GM12878 (cell line): ENCODE data around the gene DNAJB2. TPM values are rescaled to one million over a fixed set of nuclear protein-coding genes. Genes with fewer than 3 reads are reported as not detected.

ENCODE experiments used
- ATAC-seq: fragments of 200-7000 bp; cut with Tn5 transposase; 3 replicates; pipeline ENCODE4 v1.9.1; 2020; ENCODE audit warnings: mild to moderate bottlenecking, moderate library complexity
- BruUV-seq: library from RNA; stranded (reverse); fragments of 400-500 nt; replicated peaks from 2 replicates; lab custom pipeline; 2021; lab: Mats Ljungman, UMichigan
- CTCF ChIA-PET: fragments of 300-600 bp; sonication (Branson Sonifier 250); formaldehyde crosslinking; extraction: SDS; loops from one replicate; lab custom pipeline; 2021; ENCODE audit warnings: inconsistent platforms; lab: Yijun Ruan, JAX
- POLR2A ChIA-PET: fragments of 350-600 bp; formaldehyde crosslinking; extraction: SDS; loops from one replicate; lab custom pipeline; 2021; ENCODE audit warnings: inconsistent platforms; lab: Charles Lee
- RAD21 ChIA-PET: fragments of 300-600 bp; sonication (Branson Sonifier 250); formaldehyde crosslinking; loops from one replicate; lab custom pipeline; 2023; ENCODE audit warnings: antibody characterized with exemption; ENCODE audit not compliant: unreplicated experiment; lab: Charles Lee
- SMC1A ChIA-PET: fragments of 300-600 bp; sonication (Branson Sonifier 250); formaldehyde crosslinking; loops from one replicate; lab custom pipeline; 2023; ENCODE audit not compliant: unreplicated experiment, uncharacterized antibody; lab: Charles Lee
- DNase-seq: peaks from one replicate; pipeline ENCODE4 v3.0.0-alpha.2; 2011; ENCODE audit warnings: low read depth, low spot score
- FAIRE-seq: peaks from 3 replicates; lab custom pipeline; 2011; peaks lifted over from hg19 to GRCh38; lab: Jason Lieb, UNC
- H2AFZ ChIP-seq: 2 replicates; pipeline ENCODE4 v1.6.0; 2011; ENCODE audit warnings: low read depth, low read length, control low read depth; ENCODE audit not compliant: control insufficient read depth
- H3K27ac ChIP-seq: 2 replicates; pipeline ENCODE4 v1.5.1; 2011; ENCODE audit warnings: control low read depth; ENCODE audit not compliant: control insufficient read depth, insufficient read depth
- H3K27me3 ChIP-seq, 2 experiments: replicated peaks in 1 of 2; 2 replicates each; pipeline versions ENCODE4 v1.6.0 to v1.6.1; 2011; ENCODE audit warnings: low read length in 1 of 2; ENCODE audit not compliant: control insufficient read depth in 2 of 2, insufficient read depth in 2 of 2
- H3K36me3 ChIP-seq, 2 experiments: 2 replicates each; pipeline ENCODE4 v1.5.1; 2011; ENCODE audit warnings: low read length in 1 of 2; ENCODE audit not compliant: control insufficient read depth in 2 of 2, insufficient read depth in 2 of 2
- H3K4me1 ChIP-seq: 2 replicates; pipeline ENCODE4 v1.6.1; 2011; ENCODE audit warnings: mild to moderate bottlenecking, low read length, moderate library complexity, mixed read lengths; ENCODE audit not compliant: control insufficient read depth, insufficient read depth
- H3K4me2 ChIP-seq: 2 replicates; pipeline ENCODE4 v1.6.0; 2011; ENCODE audit warnings: control low read depth; ENCODE audit not compliant: control insufficient read depth, insufficient read depth
- H3K4me3 ChIP-seq: fragments of 200-600 bp; sonication (generic); 2 replicates; pipeline ENCODE4 v1.5.1; 2016
- H3K79me2 ChIP-seq: 2 replicates; pipeline ENCODE4 v1.6.0; 2011; ENCODE audit warnings: low read length; ENCODE audit not compliant: control insufficient read depth, insufficient read depth
- H3K9ac ChIP-seq: 2 replicates; pipeline ENCODE4 v1.8.0; 2011; ENCODE audit warnings: low read length, control low read depth, mixed read lengths; ENCODE audit not compliant: control insufficient read depth, insufficient read depth
- H3K9me3 ChIP-seq: replicated peaks from 3 replicates; pipeline ENCODE4 v1.5.1; 2011; ENCODE audit warnings: mild to moderate bottlenecking, low read length; ENCODE audit not compliant: control insufficient read depth, insufficient read depth
- H4K20me1 ChIP-seq: 2 replicates; pipeline ENCODE4 v1.6.0; 2011; ENCODE audit not compliant: control insufficient read depth, insufficient read depth
- CBX3 ChIP-seq: fragments of 200-600 bp; sonication (generic); IDR thresholded peaks from 2 replicates; pipeline ENCODE4 v1.6.1; 2016; ENCODE audit warnings: low read depth, borderline replicate concordance
- CEBPB ChIP-seq, 2 experiments: fragments of 150-350 bp in 1 of 2; IDR thresholded peaks; 2 replicates each; pipeline ENCODE4 v1.6.1; 2012 to 2014; ENCODE audit warnings: low read depth in 2 of 2, low read length in 2 of 2, borderline replicate concordance in 1 of 2, inconsistent platforms in 1 of 2
- CHD4 ChIP-seq: fragments of 200-600 bp; sonication (generic); IDR thresholded peaks from 2 replicates; pipeline ENCODE4 v1.6.1; 2016; ENCODE audit warnings: mild to moderate bottlenecking
- CREB1 ChIP-seq: IDR thresholded peaks from 2 replicates; pipeline ENCODE4 v1.6.1; 2012; ENCODE audit warnings: low read depth, mild to moderate bottlenecking, inconsistent platforms
- EGR1 ChIP-seq, 2 experiments: IDR thresholded peaks; 1 replicate in 1 of 2; 2 replicates in 1 of 2; pipeline ENCODE4 v1.6.1; 2011 to 2012; ENCODE audit warnings: low read depth in 2 of 2, low read length in 2 of 2, borderline replicate concordance in 1 of 2, mild to moderate bottlenecking in 1 of 2, moderate library complexity in 1 of 2
- HDAC6 ChIP-seq: fragments of 200-600 bp; sonication (generic); IDR thresholded peaks from one replicate; pipeline ENCODE4 v1.8.0; 2017; ENCODE audit warnings: antibody characterized with exemption; ENCODE audit not compliant: unreplicated experiment
- IKZF2 ChIP-seq, 2 experiments: fragments of 450-650 bp; IDR thresholded peaks; 2 replicates each; pipeline ENCODE4 v1.6.1; 2017; ENCODE audit warnings: mild to moderate bottlenecking in 2 of 2, moderate library complexity in 2 of 2
- JUND ChIP-seq: IDR thresholded peaks from 2 replicates; pipeline ENCODE4 v1.6.1; 2012; ENCODE audit warnings: low read depth, mild to moderate bottlenecking, low read length, improper control_type of control experiment, moderate library complexity
- MEF2A ChIP-seq: IDR thresholded peaks from 2 replicates; pipeline ENCODE4 v1.6.1; 2011; ENCODE audit warnings: low read depth, mild to moderate bottlenecking, low read length, moderate library complexity; ENCODE audit not compliant: insufficient read depth
- MTA2 ChIP-seq: fragments of 450-650 bp; IDR thresholded peaks from 2 replicates; pipeline ENCODE4 v1.6.1; 2016; ENCODE audit warnings: low read depth, mild to moderate bottlenecking, moderate library complexity
- NFIC ChIP-seq: IDR thresholded peaks from 2 replicates; pipeline ENCODE4 v1.6.1; 2012; ENCODE audit warnings: low read depth, mild to moderate bottlenecking, inconsistent platforms, low read length, moderate library complexity
- NFYB ChIP-seq: IDR thresholded peaks from 2 replicates; pipeline ENCODE4 v1.6.1; 2011; ENCODE audit warnings: low read depth, mild to moderate bottlenecking, low read length, improper control_type of control experiment, moderate library complexity; ENCODE audit not compliant: insufficient read depth
- SREBF1 ChIP-seq: IDR thresholded peaks from 2 replicates; pipeline ENCODE4 v1.6.1; 2012; ENCODE audit warnings: mild to moderate bottlenecking, low read length
- WRNIP1 ChIP-seq: IDR thresholded peaks from 2 replicates; pipeline ENCODE4 v1.6.1; 2011; ENCODE audit warnings: low read depth, low read length, improper control_type of control experiment, borderline replicate concordance
- WGBS: methylation state at CpG from one replicate; pipeline ENCODE4 v1.1.6; 2016; ENCODE audit warnings: low lambda C conversion rate; ENCODE audit not compliant: insufficient replicate concordance, insufficient coverage; ENCODE audit errors: missing lambda C conversion rate; 5-methylcytosine and 5-hydroxymethylcytosine counted together
- in situ Hi-C: fragments of 300-500 bp; cut with MboI; formaldehyde crosslinking; loops from 9 replicates; pipeline ENCODE4 v1.14.3; 2018; ENCODE audit warnings: mixed read lengths
- intact Hi-C: fragments of 100-400 bp; cut with micrococcal nuclease; formaldehyde crosslinking; loops from one replicate; pipeline ENCODE4 v1.14.2; 2022; ENCODE audit not compliant: unreplicated experiment
- polyA plus RNA-seq, 11 experiments: library from polyadenylated mRNA; depleted of rRNA in 4 of 11; unstranded in 6 of 11; stranded (reverse) in 5 of 11; fragments of >200 nt; fragmentation: Nextera tagmentation in 4 of 11; fragmentation: Illumina TruSeq in 1 of 11; extraction: Ambion mirVana in 4 of 11; extraction: Trizol in 1 of 11; gene quantifications; 1 replicate in 1 of 11; 2 replicates in 10 of 11; pipeline versions ENCODE4 v1.2.1 to v1.2.3, GENCODE V29; 2011 to 2016; ENCODE audit warnings: inconsistent platforms in 2 of 11, missing spikeins in 2 of 11, low read depth in 1 of 11
- total RNA-seq, 4 experiments: library from RNA; depleted of rRNA in 3 of 4; stranded (reverse); fragments of >200 nt in 3 of 4; fragmentation: Illumina TruSeq in 1 of 4; extraction: Trizol in 1 of 4; gene quantifications; 2 replicates each; pipeline versions ENCODE4 v1.2.1 to v1.2.3, GENCODE V29; 2013 to 2021
- TF ChIP-seq, protein P1 (sequence below): fragments of 450-650 bp; IDR thresholded peaks from 2 replicates; pipeline ENCODE4 v1.6.1; 2016; ENCODE audit warnings: mild to moderate bottlenecking, moderate library complexity, borderline replicate concordance
- TF ChIP-seq, protein P2 (sequence below): fragments of 450-650 bp; formaldehyde crosslinking; IDR thresholded peaks from 2 replicates; pipeline ENCODE4 v1.4.0; 2022; ENCODE audit warnings: mild to moderate bottlenecking, moderate library complexity

The DNAJB2 gene
- total and polyA plus RNA-seq, 10 of the 15 experiments (the other 5 are each of a cell fraction or from before 2014, with no cell fraction given): 0.26 to 36.5 (median 12.5) TPM

DNA sequence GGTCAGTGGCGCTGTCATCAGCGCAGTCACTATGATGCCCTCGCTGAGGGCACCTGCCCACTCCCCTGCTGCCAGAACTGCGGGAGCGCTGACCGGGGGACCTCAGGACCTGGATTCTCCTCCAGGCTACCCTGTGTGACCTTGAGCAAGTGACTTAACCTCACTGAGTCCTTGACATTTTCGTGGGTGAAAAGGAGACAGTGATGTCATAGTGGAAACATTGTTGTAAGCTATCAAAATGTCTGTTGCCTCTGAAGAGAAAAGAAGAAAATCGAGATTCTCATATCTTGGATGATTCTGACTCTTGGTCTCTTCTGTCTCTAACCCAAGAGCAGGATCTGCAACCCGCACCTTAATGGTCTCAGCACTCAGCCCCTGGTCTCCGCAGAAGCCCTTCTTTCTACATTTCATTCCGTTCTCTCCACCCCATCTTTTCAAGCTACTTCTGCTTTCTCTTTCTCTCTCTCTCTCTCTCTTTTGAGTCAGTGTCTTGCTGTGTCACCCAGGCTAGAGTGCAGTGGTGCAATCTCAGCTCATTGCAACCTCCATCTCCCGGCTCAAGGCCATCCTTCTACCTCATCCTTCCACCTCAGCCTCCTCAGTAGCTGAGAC lies 24.5 kb upstream of the DNAJB2 start:
- Histone ChIP-seq H3K9ac (peak overlapping the region; percentile 50; the same call in 1 of the 2 replicates), H3K9me3 (no peaks in the 10 kb centered on the region), H3K27me3 (no peaks in the 10 kb centered on the region), H3K36me3 (peaks cover 8 to 9% of the 10 kb centered on the region in 2 experiments), H2AFZ (peak overlapping the region; percentile 92), H3K4me3 (peak overlapping the region; percentile 86), H3K79me2 (peaks cover 38% of the 10 kb centered on the region), H4K20me1 (0 out of 2 replicates have a peak, but pooled peaks cover 3% of the 10 kb centered on the region), H3K27ac (no peak overlapping the region), H3K4me1 (peaks cover 16% of the 10 kb centered on the region), H3K4me2 (peak overlapping the region; percentile 92)
- intact Hi-C loops (loop anchor here (2.0 kb wide), 1 partner anchor 94 kb away; the partner anchor contains the start of gene NHEJ1), in situ Hi-C loops (no loop called here)
- ATAC-seq: peak; percentile 29
- peak; percentile 81 for FAIRE-seq
- RAD21 ChIA-PET: interaction anchor here (0.8 to 5.1 kb wide), 11 partner anchors 9 to 134 kb away, joined by 3 to 53 read pairs (median 5); partner anchors contain the start of genes ANKZF1, ATG9A, DNAJB2 and GLB1L
- POLR2A ChIA-PET: interaction anchor here (0.8 to 9.0 kb wide), 16 partner anchors 9 to 368 kb away, joined by 3 to 160 read pairs (median 4); partner anchors contain the start of genes ABCB6, ANKZF1, ATG9A and DNAJB2
- WGBS: 6% methylated on average over 12 of the region's 12 CpGs
- no peak for DNase-seq
- BruUV-seq: no TSS peak
- CTCF ChIA-PET: interaction anchor here (0.6 to 6.1 kb wide), 16 partner anchors 10 to 357 kb away, joined by 3 to 65 read pairs (median 4); partner anchors contain the start of genes CNPPD1, DNAJB2, GLB1L and NHEJ1
- SMC1A ChIA-PET: interaction anchor here (0.7 to 8.6 kb wide), 9 partner anchors 9 to 359 kb away, joined by 3 to 98 read pairs (median 4); partner anchors contain the start of genes ABCB6, DNAJB2, GLB1L and STK16
- TF ChIP-seq CBX3 (no peak), SREBF1 (no peak), MTA2 (no peak), WRNIP1 (no peak), EGR1 (IDR thresholded peaks at IDR 0.05; ENCODE audit: borderline replicate concordance in 1 of 2, low read depth in 2 of 2, low read length in 2 of 2) (no peak), CEBPB (IDR thresholded peaks at IDR 0.05; ENCODE audit: borderline replicate concordance in 1 of 2, low read depth in 2 of 2, low read length in 2 of 2) (no peak), MEF2A (no peak), JUND (no peak), NFYB (no peak), NFIC (no peak), CHD4 (no peak), IKZF2 (IDR thresholded peaks at IDR 0.05) (no peak), HDAC6 (no peak), CREB1 (peak; percentile 37; the same call in 1 of the 2 replicates)
- TF ChIP-seq, protein P1, sequence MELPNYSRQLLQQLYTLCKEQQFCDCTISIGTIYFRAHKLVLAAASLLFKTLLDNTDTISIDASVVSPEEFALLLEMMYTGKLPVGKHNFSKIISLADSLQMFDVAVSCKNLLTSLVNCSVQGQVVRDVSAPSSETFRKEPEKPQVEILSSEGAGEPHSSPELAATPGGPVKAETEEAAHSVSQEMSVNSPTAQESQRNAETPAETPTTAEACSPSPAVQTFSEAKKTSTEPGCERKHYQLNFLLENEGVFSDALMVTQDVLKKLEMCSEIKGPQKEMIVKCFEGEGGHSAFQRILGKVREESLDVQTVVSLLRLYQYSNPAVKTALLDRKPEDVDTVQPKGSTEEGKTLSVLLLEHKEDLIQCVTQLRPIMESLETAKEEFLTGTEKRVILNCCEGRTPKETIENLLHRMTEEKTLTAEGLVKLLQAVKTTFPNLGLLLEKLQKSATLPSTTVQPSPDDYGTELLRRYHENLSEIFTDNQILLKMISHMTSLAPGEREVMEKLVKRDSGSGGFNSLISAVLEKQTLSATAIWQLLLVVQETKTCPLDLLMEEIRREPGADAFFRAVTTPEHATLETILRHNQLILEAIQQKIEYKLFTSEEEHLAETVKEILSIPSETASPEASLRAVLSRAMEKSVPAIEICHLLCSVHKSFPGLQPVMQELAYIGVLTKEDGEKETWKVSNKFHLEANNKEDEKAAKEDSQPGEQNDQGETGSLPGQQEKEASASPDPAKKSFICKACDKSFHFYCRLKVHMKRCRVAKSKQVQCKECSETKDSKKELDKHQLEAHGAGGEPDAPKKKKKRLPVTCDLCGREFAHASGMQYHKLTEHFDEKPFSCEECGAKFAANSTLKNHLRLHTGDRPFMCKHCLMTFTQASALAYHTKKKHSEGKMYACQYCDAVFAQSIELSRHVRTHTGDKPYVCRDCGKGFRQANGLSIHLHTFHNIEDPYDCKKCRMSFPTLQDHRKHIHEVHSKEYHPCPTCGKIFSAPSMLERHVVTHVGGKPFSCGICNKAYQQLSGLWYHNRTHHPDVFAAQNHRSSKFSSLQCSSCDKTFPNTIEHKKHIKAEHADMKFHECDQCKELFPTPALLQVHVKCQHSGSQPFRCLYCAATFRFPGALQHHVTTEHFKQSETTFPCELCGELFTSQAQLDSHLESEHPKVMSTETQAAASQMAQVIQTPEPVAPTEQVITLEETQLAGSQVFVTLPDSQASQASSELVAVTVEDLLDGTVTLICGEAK: no peak
- TF ChIP-seq, protein P2, sequence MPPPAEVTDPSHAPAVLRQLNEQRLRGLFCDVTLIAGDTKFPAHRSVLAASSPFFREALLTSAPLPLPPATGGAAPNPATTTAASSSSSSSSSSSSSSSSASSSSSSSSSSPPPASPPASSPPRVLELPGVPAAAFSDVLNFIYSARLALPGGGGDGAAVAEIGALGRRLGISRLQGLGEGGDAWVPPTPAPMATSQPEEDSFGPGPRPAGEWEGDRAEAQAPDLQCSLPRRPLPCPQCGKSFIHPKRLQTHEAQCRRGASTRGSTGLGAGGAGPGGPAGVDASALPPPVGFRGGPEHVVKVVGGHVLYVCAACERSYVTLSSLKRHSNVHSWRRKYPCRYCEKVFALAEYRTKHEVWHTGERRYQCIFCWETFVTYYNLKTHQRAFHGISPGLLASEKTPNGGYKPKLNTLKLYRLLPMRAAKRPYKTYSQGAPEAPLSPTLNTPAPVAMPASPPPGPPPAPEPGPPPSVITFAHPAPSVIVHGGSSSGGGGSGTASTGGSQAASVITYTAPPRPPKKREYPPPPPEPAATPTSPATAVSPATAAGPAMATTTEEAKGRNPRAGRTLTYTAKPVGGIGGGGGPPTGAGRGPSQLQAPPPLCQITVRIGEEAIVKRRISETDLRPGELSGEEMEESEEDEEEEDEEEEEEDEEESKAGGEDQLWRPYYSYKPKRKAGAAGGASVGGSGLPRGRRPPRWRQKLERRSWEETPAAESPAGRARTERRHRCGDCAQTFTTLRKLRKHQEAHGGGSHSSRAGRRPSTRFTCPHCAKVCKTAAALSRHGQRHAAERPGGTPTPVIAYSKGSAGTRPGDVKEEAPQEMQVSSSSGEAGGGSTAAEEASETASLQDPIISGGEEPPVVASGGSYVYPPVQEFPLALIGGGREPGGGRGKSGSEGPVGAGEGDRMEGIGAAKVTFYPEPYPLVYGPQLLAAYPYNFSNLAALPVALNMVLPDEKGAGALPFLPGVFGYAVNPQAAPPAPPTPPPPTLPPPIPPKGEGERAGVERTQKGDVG (CRISPR knock-in tag): no peak
